ENCODE results near the gene TTLL9.

GRCh38 chr20:31930779-31931178, 60.3 kb downstream of the TTLL9 start:
- TF ChIP-seq CTCF (IDR thresholded peaks at IDR 0.05): no peak
- no peak for TF ChIP-seq POLR2A (IDR thresholded peaks at IDR 0.05)
- no peak for TF ChIP-seq POLR2AphosphoS5 (IDR thresholded peaks at IDR 0.05)
- TF ChIP-seq EP300 (IDR thresholded peaks at IDR 0.05): no peak

All from upper lobe of left lung (tissue), 4 donors.